Endodermal cell (in vitro differentiated cells): ENCODE measurements around the gene DNAJB1. TPM values are rescaled to one million over a fixed set of nuclear protein-coding genes. Genes with fewer than 3 reads are reported as not detected.

ENCODE experiments used
- DNase-seq: peaks from one replicate; pipeline ENCODE4 v3.0.0-alpha.2; 2017
- H3K27ac ChIP-seq: 2 replicates; pipeline ENCODE4 v1.5.1; 2013; ENCODE audit warnings: mild to moderate bottlenecking, low read depth, low read length, moderate library complexity
- H3K27me3 ChIP-seq: 2 replicates; pipeline ENCODE4 v1.6.1; 2013; ENCODE audit warnings: mild to moderate bottlenecking, low read length, moderate library complexity; ENCODE audit not compliant: insufficient read depth, control insufficient read depth, poor library complexity, severe bottlenecking
- H3K36me3 ChIP-seq: 2 replicates; pipeline ENCODE4 v1.7.0; 2013; ENCODE audit warnings: mild to moderate bottlenecking, low read length, moderate library complexity; ENCODE audit not compliant: control insufficient read depth, insufficient read depth
- H3K4me1 ChIP-seq: one replicate; pipeline ENCODE4 v1.7.0; 2013; ENCODE audit warnings: low read length; ENCODE audit not compliant: control insufficient read depth, insufficient read depth
- H3K4me3 ChIP-seq: 2 replicates; pipeline ENCODE4 v1.5.1; 2013; ENCODE audit warnings: mild to moderate bottlenecking, low read length, moderate library complexity
- H3K9ac ChIP-seq: 2 replicates; pipeline ENCODE4 v1.6.1; 2013; ENCODE audit warnings: mild to moderate bottlenecking, low read length, moderate library complexity; ENCODE audit not compliant: poor library complexity, severe bottlenecking; ENCODE audit errors: extremely low read depth
- H3K9me3 ChIP-seq: 2 replicates; pipeline ENCODE4 v1.6.1; 2013; ENCODE audit warnings: mild to moderate bottlenecking, low read length, moderate library complexity; ENCODE audit not compliant: control insufficient read depth
- H3K27ac Mint-ChIP-seq: 2 replicates; pipeline ENCODE4 v1.8.0; 2020; ENCODE audit warnings: mixed read lengths
- H3K27me3 Mint-ChIP-seq: 2 replicates; pipeline ENCODE4 v1.8.0; 2021; ENCODE audit warnings: mild to moderate bottlenecking, mixed read lengths; ENCODE audit not compliant: insufficient read depth
- H3K36me3 Mint-ChIP-seq: 2 replicates; pipeline ENCODE4 v1.8.0; 2020; ENCODE audit warnings: low read depth, mixed read lengths
- H3K4me1 Mint-ChIP-seq: 2 replicates; pipeline ENCODE4 v1.8.0; 2020; ENCODE audit warnings: mixed read lengths
- H3K4me3 Mint-ChIP-seq: 2 replicates; pipeline ENCODE4 v1.8.0; 2020; ENCODE audit warnings: mild to moderate bottlenecking, moderate library complexity, mixed read lengths
- H3K9me3 Mint-ChIP-seq: 2 replicates; pipeline ENCODE4 v1.8.0; 2020; ENCODE audit warnings: mild to moderate bottlenecking, mixed read lengths
- WGBS, 2 experiments: methylation state at CpG; one replicate each; pipeline versions ENCODE4 v1.1.5 to v1.1.7; 2013; ENCODE audit warnings: missing lambda C conversion rate in 2 of 2, mixed read lengths in 1 of 2; ENCODE audit not compliant: insufficient coverage in 1 of 2, insufficient read length in 1 of 2; 5-methylcytosine and 5-hydroxymethylcytosine counted together
- long read RNA-seq, 4 experiments: library from polyadenylated mRNA in 2 of 4; library from RNA in 1 of 4; library from capped mRNA in 1 of 4; stranded (forward) in 3 of 4; unstranded in 1 of 4; transcript quantifications; one replicate each; pipeline ENCODE4 v2.0.0, GENCODE V29; 2020 to 2021; ENCODE audit warnings: inconsistent platforms in 1 of 4
- polyA plus RNA-seq, 2 experiments: library from polyadenylated mRNA; stranded (reverse); fragments of 50-300 nt; gene quantifications; one replicate each; pipeline ENCODE4 v1.2.3, GENCODE V29; 2013
- total RNA-seq, 2 donors: library from RNA; stranded (reverse); fragmentation: NEBNext Ultra II Directional in 1 of 2; extraction: Animal tissue kit (Norgen Biotek cat#: 25700) in 1 of 2; gene quantifications; 2 replicates in 1 of 2; 3 replicates in 1 of 2; pipeline ENCODE4 v1.2.1, GENCODE V29; 2021
- TF ChIP-seq, protein P1 (sequence below): fragments of 200-600 bp; sonication (generic); conservative IDR thresholded peaks from 2 replicates; pipeline ENCODE4 v1.5.0; 2021; ENCODE audit warnings: antibody characterized with exemption, mild to moderate bottlenecking

The DNAJB1 gene
- total RNA-seq, result 10 to 100 TPM; 66.1 to 70.0 TPM
- 62.8 TPM for polyA plus RNA-seq (2013, experiment 1 of 2)
- 56.0 TPM for polyA plus RNA-seq (2013, experiment 2 of 2)
- long read RNA-seq, experiment 1, transcript DNAJB1-201 (3 exons, 2,264 nt), result major isoform, 27 of 46 reads
- long read RNA-seq, experiment 1, partial matches to known transcripts, result 6 of 46 reads
- long read RNA-seq, experiment 1, other reads (novel, unspliced or antisense), result 13 of 46 reads
- long read RNA-seq, experiment 2, transcript DNAJB1-208 (3 exons, 882 nt), result minor isoform, 6 of 191 reads
- long read RNA-seq, experiment 2, transcript DNAJB1-201 (3 exons, 2,264 nt), result major isoform, 177 of 191 reads
- long read RNA-seq, experiment 2, partial matches to known transcripts, result 5 of 191 reads
- long read RNA-seq, experiment 2, other reads (novel, unspliced or antisense), result 3 of 191 reads
- long read RNA-seq, experiment 3, transcript DNAJB1-201 (3 exons, 2,264 nt), result major isoform, 471 of 485 reads
- long read RNA-seq, experiment 3, partial matches to known transcripts, result 10 of 485 reads
- long read RNA-seq, experiment 3, other reads (novel, unspliced or antisense), result 4 of 485 reads
- long read RNA-seq, experiment 4, transcript DNAJB1-201 (3 exons, 2,264 nt), result major isoform, 67 of 70 reads
- long read RNA-seq, experiment 4, partial matches to known transcripts, result 3 of 70 reads
- long read RNA-seq, experiment 4, other reads (novel, unspliced or antisense), result 0 of 70 reads

DNA sequence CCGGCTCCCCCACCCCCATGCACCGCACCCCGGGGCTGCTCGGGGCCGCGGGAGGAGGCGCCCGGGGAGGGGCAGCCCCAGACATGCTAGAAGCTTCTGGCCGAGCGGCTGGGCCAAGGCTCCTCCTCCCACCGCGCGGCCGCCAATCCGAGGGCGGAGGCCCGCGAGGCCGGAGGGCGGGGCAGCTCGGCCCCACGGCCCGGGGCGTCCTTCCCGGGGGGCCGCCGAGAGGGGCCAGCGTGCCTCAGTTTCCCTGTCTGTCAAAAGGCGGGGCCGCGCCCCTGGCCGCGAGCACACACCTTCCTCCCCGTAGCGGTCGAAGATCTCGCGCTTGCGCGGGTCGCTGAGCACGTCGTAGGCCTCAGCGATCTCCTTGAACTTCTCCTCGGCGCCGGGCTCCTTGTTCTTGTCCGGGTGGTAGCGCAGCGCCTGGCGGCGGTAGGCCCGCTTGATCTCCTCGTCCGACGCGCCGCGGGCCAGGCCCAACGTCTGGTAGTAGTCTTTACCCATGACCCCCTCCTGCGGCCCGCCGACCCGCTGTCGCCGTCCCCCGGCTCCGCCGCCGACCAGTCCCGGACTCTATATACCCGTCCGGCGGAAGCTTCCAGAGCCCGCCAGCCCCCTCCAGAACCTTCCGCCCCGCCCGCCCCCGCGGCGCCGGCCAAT is at the start of gene DNAJB1:
TSS of gene DNAJB1 (minus strand) at position 558 of the 666 bp plus-strand sequence. CDS start at position 510, 48 bp downstream.
- peak within 1 kb of the TSS; percentile 88 for H3K4me3 Mint-ChIP-seq
- 0 to 2% methylated on average over 20 to 82 of the region's 82 CpGs for WGBS, 2 experiments
- H3K27ac Mint-ChIP-seq, result peak within 1 kb of the TSS; percentile 98
- peaks cover 25% of the 10 kb centered on the region for H3K36me3 Mint-ChIP-seq
- no peaks in the 10 kb centered on the region for H3K27me3 ChIP-seq
- peaks cover 38% of the 10 kb centered on the region for H3K36me3 ChIP-seq
- no peaks in the 10 kb centered on the region for H3K27me3 Mint-ChIP-seq
- TF ChIP-seq, protein P1, sequence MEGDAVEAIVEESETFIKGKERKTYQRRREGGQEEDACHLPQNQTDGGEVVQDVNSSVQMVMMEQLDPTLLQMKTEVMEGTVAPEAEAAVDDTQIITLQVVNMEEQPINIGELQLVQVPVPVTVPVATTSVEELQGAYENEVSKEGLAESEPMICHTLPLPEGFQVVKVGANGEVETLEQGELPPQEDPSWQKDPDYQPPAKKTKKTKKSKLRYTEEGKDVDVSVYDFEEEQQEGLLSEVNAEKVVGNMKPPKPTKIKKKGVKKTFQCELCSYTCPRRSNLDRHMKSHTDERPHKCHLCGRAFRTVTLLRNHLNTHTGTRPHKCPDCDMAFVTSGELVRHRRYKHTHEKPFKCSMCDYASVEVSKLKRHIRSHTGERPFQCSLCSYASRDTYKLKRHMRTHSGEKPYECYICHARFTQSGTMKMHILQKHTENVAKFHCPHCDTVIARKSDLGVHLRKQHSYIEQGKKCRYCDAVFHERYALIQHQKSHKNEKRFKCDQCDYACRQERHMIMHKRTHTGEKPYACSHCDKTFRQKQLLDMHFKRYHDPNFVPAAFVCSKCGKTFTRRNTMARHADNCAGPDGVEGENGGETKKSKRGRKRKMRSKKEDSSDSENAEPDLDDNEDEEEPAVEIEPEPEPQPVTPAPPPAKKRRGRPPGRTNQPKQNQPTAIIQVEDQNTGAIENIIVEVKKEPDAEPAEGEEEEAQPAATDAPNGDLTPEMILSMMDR, result no peak
- peaks cover 32% of the 10 kb centered on the region for H3K4me1 Mint-ChIP-seq
- peaks cover 8% of the 10 kb centered on the region for H3K4me1 ChIP-seq
- H3K9ac ChIP-seq, result peak within 1 kb of the TSS; percentile 94
- H3K27ac ChIP-seq, result peak within 1 kb of the TSS; percentile 82
- DNase-seq, result peak; percentile 83
- no peaks in the 10 kb centered on the region for H3K9me3 ChIP-seq
- H3K9me3 Mint-ChIP-seq, result no peaks in the 10 kb centered on the region
- H3K4me3 ChIP-seq, result peak within 1 kb of the TSS; percentile 97

DNA sequence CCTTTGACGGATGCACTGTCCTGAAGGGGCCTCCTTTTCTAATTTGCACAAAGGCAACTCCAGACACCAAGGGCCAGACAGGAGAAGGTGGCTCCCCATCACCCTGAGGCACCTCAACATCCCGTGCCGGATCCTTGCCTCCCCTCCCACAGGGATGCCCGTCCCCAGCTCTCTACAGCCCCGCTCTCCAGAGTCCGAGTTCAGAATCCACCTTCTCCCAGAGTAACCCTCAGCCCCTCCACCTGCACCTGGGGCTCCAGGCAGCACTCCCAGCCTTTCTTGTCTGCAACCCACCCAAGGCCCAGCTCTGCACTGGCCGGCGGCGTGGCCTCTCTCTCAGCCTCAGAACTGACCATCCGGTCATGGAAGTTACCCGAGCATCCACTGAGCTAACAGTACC is 48.9 kb upstream of the DNAJB1 start:
- H3K36me3 Mint-ChIP-seq, result peaks cover 27% of the 10 kb centered on the region
- H3K9me3 Mint-ChIP-seq, result no peaks in the 10 kb centered on the region
- DNase-seq, result no peak
- H3K9ac ChIP-seq, result no peak overlapping the region
- H3K27ac ChIP-seq, result no peak overlapping the region
- WGBS, 2 experiments, result 92% methylated on average over 5 to 11 of the region's 11 CpGs
- no peaks in the 10 kb centered on the region for H3K27me3 ChIP-seq
- H3K4me1 ChIP-seq, result no peaks in the 10 kb centered on the region
- TF ChIP-seq, protein P1, result no peak
- no peaks in the 10 kb centered on the region for H3K27me3 Mint-ChIP-seq
- H3K4me3 Mint-ChIP-seq, result no peak overlapping the region
- H3K4me3 ChIP-seq, result no peak overlapping the region
- H3K9me3 ChIP-seq, result no peaks in the 10 kb centered on the region
- no peak overlapping the region for H3K27ac Mint-ChIP-seq
- H3K36me3 ChIP-seq, result no peaks in the 10 kb centered on the region
- peaks cover 23% of the 10 kb centered on the region for H3K4me1 Mint-ChIP-seq

DNA sequence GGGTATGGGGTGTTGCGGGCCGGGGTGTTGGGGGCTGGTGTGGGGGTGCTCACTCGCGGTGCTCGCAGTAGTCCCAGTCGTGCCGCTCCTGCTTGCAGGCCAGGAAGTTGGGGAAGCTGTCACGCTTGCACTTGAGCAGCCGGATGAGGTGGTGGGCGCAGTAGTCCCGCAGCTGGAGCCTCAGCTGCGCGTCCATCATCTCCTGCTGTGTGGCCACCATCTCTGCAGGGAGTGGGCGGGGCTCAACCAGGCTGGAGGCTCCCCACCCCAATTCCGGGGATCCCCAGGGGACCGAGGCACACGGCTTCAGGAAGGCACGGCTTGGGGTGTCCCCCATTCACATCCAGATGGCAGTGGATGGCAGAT is 48.5 kb upstream of the DNAJB1 start:
- Histone ChIP-seq H3K9ac (no peak overlapping the region), H3K27me3 (no peaks in the 10 kb centered on the region), H3K9me3 (no peaks in the 10 kb centered on the region), H3K4me3 (no peak overlapping the region), H3K4me1 (peaks cover 2% of the 10 kb centered on the region), H3K36me3 (no peaks in the 10 kb centered on the region), H3K27ac (no peak overlapping the region)
- WGBS, 2 experiments, result 92 to 93% methylated on average over 5 to 18 of the region's 18 CpGs
- H3K27ac Mint-ChIP-seq, result no peak overlapping the region
- peaks cover 27% of the 10 kb centered on the region for H3K4me1 Mint-ChIP-seq
- TF ChIP-seq, protein P1, result no peak
- no peaks in the 10 kb centered on the region for H3K27me3 Mint-ChIP-seq
- no peak overlapping the region for H3K4me3 Mint-ChIP-seq
- H3K9me3 Mint-ChIP-seq, result no peaks in the 10 kb centered on the region
- H3K36me3 Mint-ChIP-seq, result peaks cover 27% of the 10 kb centered on the region
- DNase-seq, result no peak
